SK-N-SH treated with all-trans-retinoic acid at 6 μM for 48 hours (cell line): ENCODE measurements around the gene PHF1.

ENCODE experiments used
- ARNTL ChIP-seq: fragments of 450-650 bp; formaldehyde crosslinking; IDR thresholded peaks from 2 replicates; pipeline ENCODE4 v1.5.0; 2020; ENCODE audit warnings: low read depth, mild to moderate bottlenecking, moderate library complexity, borderline replicate concordance
- CSDC2 ChIP-seq: fragments of 250-450 bp; sonication (Bioruptor Pico); IDR thresholded peaks from 2 replicates; pipeline ENCODE4 v1.5.0; 2020; ENCODE audit warnings: mild to moderate bottlenecking, moderate library complexity
- ESRRG ChIP-seq: fragments of 250-450 bp; sonication (Bioruptor Pico); IDR thresholded peaks from 2 replicates; pipeline ENCODE4 v1.6.1; 2021; ENCODE audit warnings: mild to moderate bottlenecking
- ISL1 ChIP-seq: fragments of 250-450 bp; sonication (Bioruptor Pico); IDR thresholded peaks from 2 replicates; pipeline ENCODE4 v2.1.2; 2022; ENCODE audit warnings: mild to moderate bottlenecking, moderate library complexity
- OSR1 ChIP-seq: fragments of 250-450 bp; sonication (Bioruptor Pico); IDR thresholded peaks from 2 replicates; pipeline ENCODE4 v1.8.0; 2022; ENCODE audit warnings: moderate library complexity, mild to moderate bottlenecking, inconsistent platforms
- RARB ChIP-seq: fragments of 250-450 bp; sonication (Bioruptor Pico); IDR thresholded peaks from 2 replicates; pipeline ENCODE4 v1.8.0; 2021; ENCODE audit warnings: mild to moderate bottlenecking, moderate library complexity
- SNAI2 ChIP-seq: fragments of 250-450 bp; sonication (Bioruptor Pico); IDR thresholded peaks from 2 replicates; pipeline ENCODE4 v1.5.0; 2020; ENCODE audit warnings: mild to moderate bottlenecking, moderate library complexity
- ZFP3 ChIP-seq: fragments of 250-450 bp; sonication (Bioruptor Pico); IDR thresholded peaks from 2 replicates; pipeline ENCODE4 v1.5.0; 2020; ENCODE audit warnings: mild to moderate bottlenecking, moderate library complexity
- ZFP30 ChIP-seq: fragments of 450-650 bp; formaldehyde crosslinking; IDR thresholded peaks from 2 replicates; pipeline ENCODE4 v1.5.0; 2022; ENCODE audit warnings: mild to moderate bottlenecking, moderate library complexity
- ZNF70 ChIP-seq: fragments of 450-650 bp; formaldehyde crosslinking; IDR thresholded peaks from 2 replicates; pipeline ENCODE4 v1.5.0; 2020; ENCODE audit warnings: mild to moderate bottlenecking, moderate library complexity
- TF ChIP-seq, protein P1 (sequence below): fragments of 250-450 bp; sonication (Bioruptor Pico); IDR thresholded peaks from 2 replicates; pipeline ENCODE4 v1.8.0; 2021; ENCODE audit warnings: low read depth, mild to moderate bottlenecking, moderate library complexity, borderline replicate concordance
- TF ChIP-seq, protein P2 (sequence below): fragments of 250-450 bp; sonication (Bioruptor Pico); IDR thresholded peaks from 2 replicates; pipeline ENCODE4 v1.5.1; 2020; ENCODE audit warnings: low read depth, mild to moderate bottlenecking, moderate library complexity

DNA sequence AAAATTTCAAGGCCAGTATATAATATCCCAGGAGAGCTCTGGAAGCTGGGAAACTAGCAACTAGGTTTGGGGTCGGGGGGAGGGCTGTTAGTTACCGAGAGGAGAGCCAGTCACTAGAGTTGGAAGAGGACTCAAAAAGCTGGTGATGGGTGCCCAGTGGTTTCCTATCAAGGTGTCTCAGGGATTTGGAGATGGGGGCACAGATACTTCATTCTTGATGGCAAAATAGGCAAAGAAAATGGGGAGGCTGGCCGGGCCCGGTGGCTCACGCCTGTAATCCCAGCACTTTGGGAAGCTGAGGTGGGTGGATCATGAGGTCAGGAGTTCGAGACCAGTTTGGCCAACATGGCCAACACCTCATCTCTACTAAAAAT is 805 bp downstream of the PHF1 start:
- TF ChIP-seq ZFP30 (CRISPR knock-in tag), result no peak
- no peak for TF ChIP-seq RARB (CRISPR knock-in tag)
- TF ChIP-seq ZNF70, result no peak
- no peak for TF ChIP-seq OSR1 (CRISPR knock-in tag)
- no peak for TF ChIP-seq ISL1 (CRISPR knock-in tag)
- no peak for TF ChIP-seq ARNTL (CRISPR knock-in tag)
- TF ChIP-seq, protein P1, sequence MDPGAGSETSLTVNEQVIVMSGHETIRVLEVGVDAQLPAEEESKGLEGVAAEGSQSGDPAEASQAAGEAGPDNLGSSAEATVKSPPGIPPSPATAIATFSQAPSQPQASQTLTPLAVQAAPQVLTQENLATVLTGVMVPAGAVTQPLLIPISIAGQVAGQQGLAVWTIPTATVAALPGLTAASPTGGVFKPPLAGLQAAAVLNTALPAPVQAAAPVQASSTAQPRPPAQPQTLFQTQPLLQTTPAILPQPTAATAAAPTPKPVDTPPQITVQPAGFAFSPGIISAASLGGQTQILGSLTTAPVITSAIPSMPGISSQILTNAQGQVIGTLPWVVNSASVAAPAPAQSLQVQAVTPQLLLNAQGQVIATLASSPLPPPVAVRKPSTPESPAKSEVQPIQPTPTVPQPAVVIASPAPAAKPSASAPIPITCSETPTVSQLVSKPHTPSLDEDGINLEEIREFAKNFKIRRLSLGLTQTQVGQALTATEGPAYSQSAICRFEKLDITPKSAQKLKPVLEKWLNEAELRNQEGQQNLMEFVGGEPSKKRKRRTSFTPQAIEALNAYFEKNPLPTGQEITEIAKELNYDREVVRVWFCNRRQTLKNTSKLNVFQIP (CRISPR knock-in tag), result no peak
- no peak for TF ChIP-seq CSDC2
- TF ChIP-seq SNAI2 (CRISPR knock-in tag), result no peak
- TF ChIP-seq, protein P2, sequence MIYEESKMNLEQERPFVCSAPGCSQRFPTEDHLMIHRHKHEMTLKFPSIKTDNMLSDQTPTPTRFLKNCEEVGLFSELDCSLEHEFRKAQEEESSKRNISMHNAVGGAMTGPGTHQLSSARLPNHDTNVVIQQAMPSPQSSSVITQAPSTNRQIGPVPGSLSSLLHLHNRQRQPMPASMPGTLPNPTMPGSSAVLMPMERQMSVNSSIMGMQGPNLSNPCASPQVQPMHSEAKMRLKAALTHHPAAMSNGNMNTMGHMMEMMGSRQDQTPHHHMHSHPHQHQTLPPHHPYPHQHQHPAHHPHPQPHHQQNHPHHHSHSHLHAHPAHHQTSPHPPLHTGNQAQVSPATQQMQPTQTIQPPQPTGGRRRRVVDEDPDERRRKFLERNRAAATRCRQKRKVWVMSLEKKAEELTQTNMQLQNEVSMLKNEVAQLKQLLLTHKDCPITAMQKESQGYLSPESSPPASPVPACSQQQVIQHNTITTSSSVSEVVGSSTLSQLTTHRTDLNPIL (CRISPR knock-in tag), result no peak
- TF ChIP-seq ESRRG (CRISPR knock-in tag), result no peak
- no peak for TF ChIP-seq ZFP3 (CRISPR knock-in tag)
